ENCODE data around the gene DHRSX.
"Not testable (repeated sequence)": the region's sequence is repeated elsewhere in the genome, so short reads cannot be mapped to it uniquely, and the experiment has no call there.

DHRSX gene

GRCh38 chrX:2471641-2472040, 29.1 kb downstream of the DHRSX start:
- no peak for DNase-seq

- DNase-seq = not testable (repeated sequence)
Measured at GRCh38 chrX:2471126-2471525, 29.6 kb downstream of the DHRSX start.

GRCh38 chrX:2469852-2470251, 30.9 kb downstream of the DHRSX start:
- DNase-seq = not testable (repeated sequence)

- no peak for DNase-seq
Measured at GRCh38 chrX:2469196-2469685, 31.5 kb downstream of the DHRSX start.

- DNase-seq = no peak
Measured at GRCh38 chrX:2468261-2469195, 32.2 kb downstream of the DHRSX start.

GRCh38 chrX:2466876-2467656, 33.7 kb downstream of the DHRSX start:
- no peak for DNase-seq

- no peak for DNase-seq
Measured at GRCh38 chrX:2464677-2465166, 36.1 kb downstream of the DHRSX start.

GRCh38 chrX:2463973-2464676, 36.7 kb downstream of the DHRSX start:
- no peak for DNase-seq

- DNase-seq = not testable (repeated sequence)
Measured at GRCh38 chrX:2463481-2463880, 37.3 kb downstream of the DHRSX start.

- DNase-seq = no peak
Measured at GRCh38 chrX:2462780-2463179, 38.0 kb downstream of the DHRSX start.

- DNase-seq = no peak
Measured at GRCh38 chrX:2462074-2462473, 38.7 kb downstream of the DHRSX start.

GRCh38 chrX:2461711-2462016, 39.1 kb downstream of the DHRSX start:
- DNase-seq = no peak

- DNase-seq = not testable (repeated sequence)
Measured at GRCh38 chrX:2460821-2461710, 39.7 kb downstream of the DHRSX start.

- not testable (repeated sequence) for DNase-seq
Measured at GRCh38 chrX:2460048-2460447, 40.7 kb downstream of the DHRSX start.

- no peak for DNase-seq
Measured at GRCh38 chrX:2458309-2458708, 42.5 kb downstream of the DHRSX start.

GRCh38 chrX:2457289-2458133, 43.3 kb downstream of the DHRSX start:
- no peak for DNase-seq

- DNase-seq = not testable (repeated sequence)
Measured at GRCh38 chrX:2456091-2456490, 44.7 kb downstream of the DHRSX start.

GRCh38 chrX:2454620-2455019, 46.2 kb downstream of the DHRSX start:
- not testable (repeated sequence) for DNase-seq

- no peak for DNase-seq
Measured at GRCh38 chrX:2452799-2453198, 48.0 kb downstream of the DHRSX start.

GRCh38 chrX:2452317-2452784, 48.4 kb downstream of the DHRSX start:
- no peak for DNase-seq

Measured in RPMI8226 (cell line).